HEK293 (cell line): Measurements from ENCODE around the gene SLCO4A1.

Source experiments
- CTCF ChIA-PET: fragments of 350-600 bp; formaldehyde crosslinking; extraction: SDS; loops from one replicate; lab custom pipeline; 2021; ENCODE audit warnings: antibody characterized with exemption; lab: Yijun Ruan, JAX
- POLR2A ChIA-PET: fragments of 300-600 bp; formaldehyde crosslinking; extraction: SDS; loops from one replicate; lab custom pipeline; 2020; ENCODE audit warnings: antibody characterized with exemption, inconsistent platforms; lab: Yijun Ruan, JAX
- H3K27ac ChIP-seq: fragments of 200-500 bp; sonication (Bioruptor generic); 2 replicates; pipeline ENCODE4 v1.5.1; 2014; ENCODE audit warnings: low read depth, low read length, control low read depth, inconsistent platforms; ENCODE audit errors: extremely low read depth
- H3K36me3 ChIP-seq, 2 experiments: fragments of 200-500 bp in 1 of 2; sonication (Bioruptor generic) in 1 of 2; 1 replicate in 1 of 2; 2 replicates in 1 of 2; pipeline ENCODE4 v1.5.1; 2014 to 2017; ENCODE audit warnings: inconsistent platforms in 2 of 2, low read length in 2 of 2; ENCODE audit not compliant: control insufficient read depth in 2 of 2, insufficient read depth in 1 of 2
- H3K4me1 ChIP-seq: fragments of 200-500 bp; sonication (Bioruptor generic); 2 replicates; pipeline ENCODE4 v1.5.1; 2014; ENCODE audit warnings: mild to moderate bottlenecking, low read length, inconsistent platforms; ENCODE audit not compliant: control insufficient read depth, insufficient read depth
- H3K4me3 ChIP-seq: 2 replicates; pipeline ENCODE4 v1.5.1; 2011; ENCODE audit warnings: low read depth, mild to moderate bottlenecking, control low read depth, low read length, moderate library complexity
- H3K9me3 ChIP-seq: fragments of 200-500 bp; sonication (Bioruptor generic); 2 replicates; pipeline ENCODE4 v1.5.1; 2014; ENCODE audit warnings: low read depth, low read length, inconsistent platforms; ENCODE audit not compliant: control insufficient read depth, insufficient read depth
- HOXD13 ChIP-seq: sonication (generic); formaldehyde crosslinking; IDR thresholded peaks from 2 replicates; pipeline ENCODE4 v1.8.0; 2022; ENCODE audit warnings: missing genetic modification reagents, borderline replicate concordance
- KLF1 ChIP-seq: fragments of 450-650 bp; formaldehyde crosslinking; IDR thresholded peaks from 2 replicates; pipeline ENCODE4 v1.5.1; 2016; ENCODE audit warnings: missing biosample characterization, missing genetic modification characterization
- KLF16 ChIP-seq: fragments of 450-650 bp; formaldehyde crosslinking; IDR thresholded peaks from 2 replicates; pipeline ENCODE4 v1.5.1; 2017; ENCODE audit warnings: missing biosample characterization, missing genetic modification characterization
- ZFP37 ChIP-seq: fragments of 450-650 bp; formaldehyde crosslinking; IDR thresholded peaks from 2 replicates; pipeline ENCODE4 v1.5.1; 2016; ENCODE audit warnings: missing biosample characterization, missing genetic modification characterization
- ZNF174 ChIP-seq: fragments of 450-650 bp; formaldehyde crosslinking; IDR thresholded peaks from 2 replicates; pipeline ENCODE4 v1.5.0; 2017; ENCODE audit warnings: missing biosample characterization, mild to moderate bottlenecking, missing genetic modification characterization
- ZNF184 ChIP-seq: fragments of 450-650 bp; IDR thresholded peaks from 2 replicates; pipeline ENCODE4 v1.5.1; 2018; ENCODE audit warnings: missing biosample characterization, mild to moderate bottlenecking, missing genetic modification characterization
- ZNF324 ChIP-seq: fragments of 450-650 bp; formaldehyde crosslinking; IDR thresholded peaks from 2 replicates; pipeline ENCODE4 v1.5.1; 2016; ENCODE audit warnings: missing biosample characterization, missing genetic modification characterization
- ZNF404 ChIP-seq: fragments of 450-650 bp; formaldehyde crosslinking; IDR thresholded peaks from 2 replicates; pipeline ENCODE4 v1.5.1; 2017; ENCODE audit warnings: missing biosample characterization, missing genetic modification characterization
- ZNF426 ChIP-seq: fragments of 450-650 bp; formaldehyde crosslinking; IDR thresholded peaks from 2 replicates; pipeline ENCODE4 v1.5.1; 2017; ENCODE audit warnings: missing biosample characterization, missing genetic modification characterization, mild to moderate bottlenecking, inconsistent platforms, moderate library complexity
- ZNF514 ChIP-seq: fragments of 450-650 bp; formaldehyde crosslinking; IDR thresholded peaks from 2 replicates; pipeline ENCODE4 v1.5.1; 2016; ENCODE audit warnings: missing biosample characterization, missing genetic modification characterization
- ZNF529 ChIP-seq: fragments of 450-650 bp; formaldehyde crosslinking; IDR thresholded peaks from 2 replicates; pipeline ENCODE4 v1.5.1; 2017; ENCODE audit warnings: missing genetic modification characterization, missing biosample characterization; ENCODE audit not compliant: insufficient replicate concordance
- ZNF544 ChIP-seq: fragments of 450-650 bp; formaldehyde crosslinking; IDR thresholded peaks from 2 replicates; pipeline ENCODE4 v1.5.0; 2017; ENCODE audit warnings: missing biosample characterization, missing genetic modification characterization
- ZNF558 ChIP-seq: fragments of 450-650 bp; formaldehyde crosslinking; IDR thresholded peaks from 2 replicates; pipeline ENCODE4 v1.5.1; 2016; ENCODE audit warnings: missing biosample characterization, missing genetic modification characterization
- ZNF585B ChIP-seq: fragments of 450-650 bp; formaldehyde crosslinking; IDR thresholded peaks from 2 replicates; pipeline ENCODE4 v1.5.1; 2016; ENCODE audit warnings: missing biosample characterization, missing genetic modification characterization
- ZNF596 ChIP-seq: fragments of 450-650 bp; IDR thresholded peaks from 2 replicates; pipeline ENCODE4 v1.5.0; 2018; ENCODE audit warnings: missing biosample characterization, mild to moderate bottlenecking, missing genetic modification characterization, moderate library complexity
- ZNF623 ChIP-seq: fragments of 450-650 bp; formaldehyde crosslinking; IDR thresholded peaks from 2 replicates; pipeline ENCODE4 v1.5.1; 2016; ENCODE audit warnings: missing biosample characterization, missing genetic modification characterization
- ZNF626 ChIP-seq: fragments of 450-650 bp; sonication (Bioruptor Pico); formaldehyde crosslinking; IDR thresholded peaks from 2 replicates; pipeline ENCODE4 v1.5.1; 2018; ENCODE audit warnings: missing biosample characterization, missing genetic modification characterization, inconsistent platforms
- TF ChIP-seq, protein P1 (sequence below): fragments of 450-650 bp; formaldehyde crosslinking; IDR thresholded peaks from 2 replicates; pipeline ENCODE4 v1.5.1; 2016; ENCODE audit warnings: missing biosample characterization, missing genetic modification characterization
- TF ChIP-seq, protein P2 (sequence below): fragments of 450-650 bp; formaldehyde crosslinking; IDR thresholded peaks from 2 replicates; pipeline ENCODE4 v1.5.0; 2017; ENCODE audit warnings: missing biosample characterization, missing genetic modification characterization, borderline replicate concordance
- TF ChIP-seq, protein P3 (sequence below): fragments of 450-650 bp; formaldehyde crosslinking; IDR thresholded peaks from 2 replicates; pipeline ENCODE4 v1.5.1; 2017; ENCODE audit warnings: missing biosample characterization, missing genetic modification characterization
- TF ChIP-seq, protein P4 (sequence below): fragments of 450-650 bp; formaldehyde crosslinking; IDR thresholded peaks from 2 replicates; pipeline ENCODE4 v1.5.1; 2016; ENCODE audit warnings: missing biosample characterization, missing genetic modification characterization
- TF ChIP-seq, protein P5 (sequence below): sonication (generic); formaldehyde crosslinking; IDR thresholded peaks from 2 replicates; pipeline ENCODE4 v1.8.1; 2022; ENCODE audit warnings: mild to moderate bottlenecking, moderate library complexity, missing genetic modification reagents
- TF ChIP-seq, protein P6 (sequence below): fragments of 450-650 bp; formaldehyde crosslinking; IDR thresholded peaks from 2 replicates; pipeline ENCODE4 v1.5.1; 2016; ENCODE audit warnings: missing biosample characterization, missing genetic modification characterization

SLCO4A1 gene

DNA sequence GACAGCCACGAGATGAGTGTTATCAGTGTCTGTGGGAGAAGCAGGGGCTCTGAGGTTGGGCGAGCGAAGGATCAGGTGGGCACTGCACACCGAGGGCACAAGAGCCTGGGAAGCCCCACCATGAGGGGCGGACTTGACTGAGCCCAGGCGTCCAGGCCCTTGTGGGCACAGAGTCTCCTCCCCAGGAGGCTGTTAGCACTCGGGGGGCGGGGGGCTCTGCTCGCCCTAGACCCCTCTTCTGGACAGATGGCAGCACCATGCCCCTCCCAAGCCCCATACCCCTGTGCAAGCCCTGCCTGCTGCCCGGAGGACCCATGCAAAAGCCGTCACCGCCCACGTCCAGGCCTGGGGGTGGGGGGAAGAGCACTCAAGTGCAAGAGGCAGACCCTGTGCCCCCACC lies 21.7 kb upstream of the SLCO4A1 start (continued):
- TF ChIP-seq, protein P1, sequence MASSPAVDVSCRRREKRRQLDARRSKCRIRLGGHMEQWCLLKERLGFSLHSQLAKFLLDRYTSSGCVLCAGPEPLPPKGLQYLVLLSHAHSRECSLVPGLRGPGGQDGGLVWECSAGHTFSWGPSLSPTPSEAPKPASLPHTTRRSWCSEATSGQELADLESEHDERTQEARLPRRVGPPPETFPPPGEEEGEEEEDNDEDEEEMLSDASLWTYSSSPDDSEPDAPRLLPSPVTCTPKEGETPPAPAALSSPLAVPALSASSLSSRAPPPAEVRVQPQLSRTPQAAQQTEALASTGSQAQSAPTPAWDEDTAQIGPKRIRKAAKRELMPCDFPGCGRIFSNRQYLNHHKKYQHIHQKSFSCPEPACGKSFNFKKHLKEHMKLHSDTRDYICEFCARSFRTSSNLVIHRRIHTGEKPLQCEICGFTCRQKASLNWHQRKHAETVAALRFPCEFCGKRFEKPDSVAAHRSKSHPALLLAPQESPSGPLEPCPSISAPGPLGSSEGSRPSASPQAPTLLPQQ (tag by site-specific recombination) = no peak
- TF ChIP-seq ZNF544 (tag by site-specific recombination) = no peak
- TF ChIP-seq, protein P2, sequence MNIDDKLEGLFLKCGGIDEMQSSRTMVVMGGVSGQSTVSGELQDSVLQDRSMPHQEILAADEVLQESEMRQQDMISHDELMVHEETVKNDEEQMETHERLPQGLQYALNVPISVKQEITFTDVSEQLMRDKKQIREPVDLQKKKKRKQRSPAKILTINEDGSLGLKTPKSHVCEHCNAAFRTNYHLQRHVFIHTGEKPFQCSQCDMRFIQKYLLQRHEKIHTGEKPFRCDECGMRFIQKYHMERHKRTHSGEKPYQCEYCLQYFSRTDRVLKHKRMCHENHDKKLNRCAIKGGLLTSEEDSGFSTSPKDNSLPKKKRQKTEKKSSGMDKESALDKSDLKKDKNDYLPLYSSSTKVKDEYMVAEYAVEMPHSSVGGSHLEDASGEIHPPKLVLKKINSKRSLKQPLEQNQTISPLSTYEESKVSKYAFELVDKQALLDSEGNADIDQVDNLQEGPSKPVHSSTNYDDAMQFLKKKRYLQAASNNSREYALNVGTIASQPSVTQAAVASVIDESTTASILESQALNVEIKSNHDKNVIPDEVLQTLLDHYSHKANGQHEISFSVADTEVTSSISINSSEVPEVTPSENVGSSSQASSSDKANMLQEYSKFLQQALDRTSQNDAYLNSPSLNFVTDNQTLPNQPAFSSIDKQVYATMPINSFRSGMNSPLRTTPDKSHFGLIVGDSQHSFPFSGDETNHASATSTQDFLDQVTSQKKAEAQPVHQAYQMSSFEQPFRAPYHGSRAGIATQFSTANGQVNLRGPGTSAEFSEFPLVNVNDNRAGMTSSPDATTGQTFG (tag by site-specific recombination) = no peak
- TF ChIP-seq ZNF558 (tag by site-specific recombination) = no peak
- no peak for TF ChIP-seq ZNF626
- TF ChIP-seq ZNF324 (tag by site-specific recombination) = no peak
- TF ChIP-seq ZNF184 (tag by site-specific recombination) = no peak
- no peak for TF ChIP-seq ZNF174
- no peak for TF ChIP-seq KLF16
- TF ChIP-seq, all 188 proteins: peak for 0

DNA sequence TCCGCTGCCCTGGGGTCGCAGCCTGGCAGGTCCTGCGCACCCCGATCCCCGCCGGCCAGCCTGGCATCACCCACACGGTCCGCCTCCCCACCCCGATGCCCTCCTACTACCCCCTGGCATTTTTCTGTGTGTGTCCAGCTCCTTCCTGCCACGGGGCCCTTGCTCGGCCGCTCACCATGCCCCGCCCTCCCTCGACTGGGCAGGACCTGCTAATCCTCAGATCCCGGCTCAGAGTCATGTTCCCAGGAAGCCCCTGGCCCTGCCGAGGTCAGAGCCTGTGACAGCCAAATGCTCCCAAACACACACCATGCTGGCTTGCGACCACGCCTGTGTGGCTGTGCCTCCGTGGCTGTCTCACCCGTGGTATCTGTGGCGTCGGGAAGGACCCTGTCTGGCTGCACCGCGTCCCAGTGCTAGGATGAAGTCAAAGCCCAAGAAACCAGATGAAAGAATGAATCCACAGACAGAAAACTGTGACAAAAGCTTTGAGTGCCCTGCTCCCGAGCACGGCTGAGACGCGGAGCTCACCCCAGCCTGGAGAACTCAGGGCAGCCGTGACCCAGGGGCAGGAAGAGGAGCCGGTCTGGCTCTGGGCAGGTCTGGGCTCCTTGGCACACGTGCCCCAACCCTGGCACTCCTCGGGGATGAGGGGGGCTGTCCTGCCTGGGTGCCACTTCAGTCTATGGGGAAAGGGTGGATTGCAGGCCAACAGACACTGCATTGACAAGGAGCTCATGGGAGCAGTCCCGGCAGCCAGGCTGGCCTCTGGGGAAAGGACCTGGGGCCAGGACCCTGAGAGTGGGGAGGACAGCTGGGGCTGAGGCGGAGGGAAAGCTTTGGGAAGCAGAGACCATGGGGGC lies 20.8 kb upstream of the SLCO4A1 start:
- no peak overlapping the region for H3K27ac ChIP-seq
- CTCF ChIA-PET = interaction anchor here (0.5 to 1.0 kb wide), 3 partner anchors 21 to 313 kb away, joined by 3 read pairs; no protein-coding TSS in a partner anchor
- no peaks in the 10 kb centered on the region for H3K36me3 ChIP-seq
- POLR2A ChIA-PET = no interaction called here
- no peak overlapping the region for H3K4me3 ChIP-seq
- no peaks in the 10 kb centered on the region for H3K9me3 ChIP-seq
- H3K4me1 ChIP-seq = peaks cover 10% of the 10 kb centered on the region
- TF ChIP-seq HOXD13 (CRISPR knock-in tag) (no peak), ZNF514 (no peak), ZNF426 (tag by site-specific recombination) (no peak), ZFP37 (tag by site-specific recombination) (no peak), ZNF585B (tag by site-specific recombination) (no peak), ZNF529 (tag by site-specific recombination) (no peak), KLF1 (tag by site-specific recombination) (peak; percentile 51), ZNF623 (peak; percentile 77), ZNF596 (no peak), ZNF404 (tag by site-specific recombination) (no peak)
- TF ChIP-seq, protein P3, sequence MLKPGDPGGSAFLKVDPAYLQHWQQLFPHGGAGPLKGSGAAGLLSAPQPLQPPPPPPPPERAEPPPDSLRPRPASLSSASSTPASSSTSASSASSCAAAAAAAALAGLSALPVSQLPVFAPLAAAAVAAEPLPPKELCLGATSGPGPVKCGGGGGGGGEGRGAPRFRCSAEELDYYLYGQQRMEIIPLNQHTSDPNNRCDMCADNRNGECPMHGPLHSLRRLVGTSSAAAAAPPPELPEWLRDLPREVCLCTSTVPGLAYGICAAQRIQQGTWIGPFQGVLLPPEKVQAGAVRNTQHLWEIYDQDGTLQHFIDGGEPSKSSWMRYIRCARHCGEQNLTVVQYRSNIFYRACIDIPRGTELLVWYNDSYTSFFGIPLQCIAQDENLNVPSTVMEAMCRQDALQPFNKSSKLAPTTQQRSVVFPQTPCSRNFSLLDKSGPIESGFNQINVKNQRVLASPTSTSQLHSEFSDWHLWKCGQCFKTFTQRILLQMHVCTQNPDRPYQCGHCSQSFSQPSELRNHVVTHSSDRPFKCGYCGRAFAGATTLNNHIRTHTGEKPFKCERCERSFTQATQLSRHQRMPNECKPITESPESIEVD = no peak
- TF ChIP-seq, protein P4, sequence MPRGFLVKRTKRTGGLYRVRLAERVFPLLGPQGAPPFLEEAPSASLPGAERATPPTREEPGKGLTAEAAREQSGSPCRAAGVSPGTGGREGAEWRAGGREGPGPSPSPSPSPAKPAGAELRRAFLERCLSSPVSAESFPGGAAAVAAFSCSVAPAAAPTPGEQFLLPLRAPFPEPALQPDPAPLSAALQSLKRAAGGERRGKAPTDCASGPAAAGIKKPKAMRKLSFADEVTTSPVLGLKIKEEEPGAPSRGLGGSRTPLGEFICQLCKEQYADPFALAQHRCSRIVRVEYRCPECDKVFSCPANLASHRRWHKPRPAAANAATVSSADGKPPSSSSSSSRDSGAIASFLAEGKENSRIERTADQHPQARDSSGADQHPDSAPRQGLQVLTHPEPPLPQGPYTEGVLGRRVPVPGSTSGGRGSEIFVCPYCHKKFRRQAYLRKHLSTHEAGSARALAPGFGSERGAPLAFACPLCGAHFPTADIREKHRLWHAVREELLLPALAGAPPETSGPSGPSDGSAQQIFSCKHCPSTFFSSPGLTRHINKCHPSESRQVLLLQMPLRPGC (tag by site-specific recombination) = no peak
- TF ChIP-seq, protein P5, sequence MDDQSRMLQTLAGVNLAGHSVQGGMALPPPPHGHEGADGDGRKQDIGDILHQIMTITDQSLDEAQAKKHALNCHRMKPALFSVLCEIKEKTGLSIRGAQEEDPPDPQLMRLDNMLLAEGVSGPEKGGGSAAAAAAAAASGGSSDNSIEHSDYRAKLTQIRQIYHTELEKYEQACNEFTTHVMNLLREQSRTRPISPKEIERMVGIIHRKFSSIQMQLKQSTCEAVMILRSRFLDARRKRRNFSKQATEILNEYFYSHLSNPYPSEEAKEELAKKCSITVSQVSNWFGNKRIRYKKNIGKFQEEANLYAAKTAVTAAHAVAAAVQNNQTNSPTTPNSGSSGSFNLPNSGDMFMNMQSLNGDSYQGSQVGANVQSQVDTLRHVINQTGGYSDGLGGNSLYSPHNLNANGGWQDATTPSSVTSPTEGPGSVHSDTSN = no peak
- TF ChIP-seq, protein P6, sequence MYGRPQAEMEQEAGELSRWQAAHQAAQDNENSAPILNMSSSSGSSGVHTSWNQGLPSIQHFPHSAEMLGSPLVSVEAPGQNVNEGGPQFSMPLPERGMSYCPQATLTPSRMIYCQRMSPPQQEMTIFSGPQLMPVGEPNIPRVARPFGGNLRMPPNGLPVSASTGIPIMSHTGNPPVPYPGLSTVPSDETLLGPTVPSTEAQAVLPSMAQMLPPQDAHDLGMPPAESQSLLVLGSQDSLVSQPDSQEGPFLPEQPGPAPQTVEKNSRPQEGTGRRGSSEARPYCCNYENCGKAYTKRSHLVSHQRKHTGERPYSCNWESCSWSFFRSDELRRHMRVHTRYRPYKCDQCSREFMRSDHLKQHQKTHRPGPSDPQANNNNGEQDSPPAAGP = peak; percentile 73
